Kidney glomerular epithelial cell (primary cell): Measurements from ENCODE around the gene PKD2L1.
A peak's percentile ranks its signal among the peaks of the same experiment; 100 is the strongest.
"Not testable (repeated sequence)": the region's sequence is repeated elsewhere in the genome, so short reads cannot be mapped to it uniquely, and the experiment has no call there.

ENCODE experiments used
- DNase-seq: peaks from one replicate; lab custom pipeline; 2025; lab: John Stamatoyannopoulos, UW

The PKD2L1 gene

GRCh38 chr10:100286051-100287033 is 43.7 kb downstream of the PKD2L1 start, which contains the start of gene BLOC1S2:
Gene BLOC1S2, minus strand, starts transcription at chr10:100286680. Its CDS starts 21 bp downstream, at chr10:100286659.
- DNase-seq, result peak; percentile 86

- peak; percentile 5 for DNase-seq
Observed at GRCh38 chr10:100285326-100285725, 44.7 kb downstream of the PKD2L1 start.

GRCh38 chr10:100282907-100283306 is 47.1 kb downstream of the PKD2L1 start:
- no peak for DNase-seq

DNA sequence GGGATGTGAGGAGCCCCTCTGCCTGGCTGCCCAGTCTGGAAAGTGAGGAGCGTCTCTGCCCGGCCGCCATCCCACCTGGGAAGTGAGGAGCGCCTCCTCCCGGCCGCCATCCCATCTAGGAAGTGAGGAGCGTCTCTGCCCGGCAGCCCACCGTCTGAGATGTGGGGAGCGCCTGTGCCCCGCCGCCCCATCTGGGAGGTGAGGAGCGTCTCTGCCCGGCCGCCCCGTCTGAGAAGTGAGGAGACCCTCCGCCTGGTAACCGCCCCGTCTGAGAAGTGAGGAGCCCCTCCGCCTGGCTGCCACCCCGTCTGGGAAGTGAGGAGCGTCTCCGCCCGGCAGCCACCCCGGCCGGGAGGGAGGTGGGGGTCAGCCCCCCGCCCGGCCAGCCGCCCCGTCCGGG is 53.1 kb downstream of the PKD2L1 start:
- DNase-seq, result not testable (repeated sequence)

DNA sequence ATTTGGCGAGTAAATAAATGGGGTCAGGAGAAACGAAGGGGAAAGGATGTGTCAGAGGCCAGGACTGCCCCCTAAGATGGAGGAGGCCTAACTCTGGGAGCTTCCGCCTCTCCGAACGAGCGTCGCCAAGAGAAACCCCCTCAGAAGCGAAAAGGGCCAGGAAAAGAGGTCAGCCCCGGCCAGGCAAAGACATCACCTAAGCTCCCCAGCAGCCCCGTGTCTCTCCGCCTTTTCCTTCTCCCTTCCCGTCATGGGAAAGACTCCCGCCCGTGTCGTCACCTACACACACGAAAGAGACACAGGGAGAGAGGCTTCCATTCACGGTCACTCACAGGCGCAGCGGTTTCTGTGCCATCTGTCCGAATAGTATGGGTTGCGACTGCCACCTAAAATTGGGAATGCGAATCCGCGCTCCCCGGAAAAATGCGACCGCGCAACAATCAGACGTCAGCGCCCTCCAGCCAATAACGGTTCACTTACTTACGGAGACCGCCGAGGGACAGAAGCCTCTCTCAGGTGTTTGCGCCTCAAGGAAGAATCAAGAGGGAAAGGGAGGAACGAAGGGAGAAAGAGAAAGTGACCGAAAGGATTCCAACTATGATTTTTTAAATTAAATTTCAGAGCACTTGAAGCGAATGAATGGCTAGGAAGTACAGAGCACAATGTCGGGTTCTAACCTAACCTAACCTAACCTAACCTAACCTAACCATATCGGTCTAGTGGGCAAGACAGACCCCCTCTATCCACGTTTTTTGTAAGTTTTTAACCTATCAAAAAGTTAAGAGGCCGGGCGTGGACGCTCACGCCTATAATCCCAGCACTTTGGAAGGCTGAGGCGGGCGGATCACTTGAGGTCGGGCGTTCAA is 62.6 kb downstream of the PKD2L1 start, which contains the start of gene CWF19L1:
TSS of gene CWF19L1 (minus strand) at position 400 of the 866 bp plus-strand sequence. CDS start at position 355, 45 bp downstream.
- peak; percentile 82 for DNase-seq

- no peak for DNase-seq
Observed at GRCh38 chr10:100265821-100266485, 64.1 kb downstream of the PKD2L1 start.

GRCh38 chr10:100254191-100254590 is 75.8 kb downstream of the PKD2L1 start:
- no peak for DNase-seq

GRCh38 chr10:100253041-100253440 is 77.0 kb downstream of the PKD2L1 start:
- DNase-seq, result no peak

- DNase-seq, result no peak
Observed at GRCh38 chr10:100248820-100249219, 81.2 kb downstream of the PKD2L1 start.

GRCh38 chr10:100245484-100246220 is 84.4 kb downstream of the PKD2L1 start:
- DNase-seq, result no peak

DNA sequence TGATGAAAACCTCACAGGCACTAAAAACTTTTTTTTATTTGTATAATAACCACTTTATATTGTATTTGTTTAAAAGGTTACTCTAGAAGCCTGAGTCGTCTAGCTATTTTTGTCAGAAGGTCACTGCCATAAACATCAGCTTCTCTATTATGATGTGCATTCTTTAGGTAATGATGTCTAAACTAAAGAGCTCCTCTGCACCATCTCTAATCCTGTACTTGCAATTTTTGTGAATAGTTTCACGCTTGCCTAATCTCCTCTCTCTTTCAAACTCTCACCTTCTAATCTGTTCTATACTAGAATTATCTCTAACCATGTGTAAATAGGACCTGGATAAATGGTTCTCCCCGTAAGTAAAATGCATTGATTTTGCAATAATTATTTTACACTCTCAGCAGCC is 90.2 kb downstream of the PKD2L1 start:
- DNase-seq, result no peak

- DNase-seq, result no peak
Observed at GRCh38 chr10:100238429-100238828, 91.6 kb downstream of the PKD2L1 start.
